Hepatocyte (in vitro differentiated cells): Measurements from ENCODE around the gene KLF13.

ENCODE experiments used
- CTCF ChIP-seq: fragments of 200-600 bp; sonication (generic); IDR thresholded peaks from 2 replicates; pipeline ENCODE4 v1.5.1; 2016; ENCODE audit warnings: antibody characterized with exemption, mild to moderate bottlenecking; ENCODE audit not compliant: poor library complexity
- EZH2 ChIP-seq: fragments of 200-600 bp; sonication (generic); IDR thresholded peaks from 2 replicates; pipeline ENCODE4 v1.6.1; 2016; ENCODE audit warnings: antibody characterized with exemption, mild to moderate bottlenecking, borderline replicate concordance

GRCh38 chr15:31330111-31330785 lies 3.6 kb downstream of the KLF13 start:
- no peak for TF ChIP-seq CTCF
- TF ChIP-seq EZH2 = no peak
